Loucy (cell line): ENCODE measurements around the gene ZNF493.

Experiments
- H2AFZ ChIP-seq: fragments of 200-600 bp; sonication (generic); 2 replicates; pipeline ENCODE4 v1.6.0; 2016; ENCODE audit warnings: antibody characterized with exemption, mild to moderate bottlenecking, low read length, moderate library complexity
- H3F3A ChIP-seq: fragments of 200-600 bp; 2 replicates; pipeline ENCODE4 v1.6.0; 2016; ENCODE audit warnings: antibody characterized with exemption, low read depth, mild to moderate bottlenecking
- H3K27me3 ChIP-seq: fragments of 200-600 bp; sonication (generic); 2 replicates; pipeline ENCODE4 v1.6.1; 2014; ENCODE audit warnings: low read length, mild to moderate bottlenecking; ENCODE audit not compliant: insufficient read depth, poor library complexity, severe bottlenecking
- H3K36me3 ChIP-seq: fragments of 200-600 bp; sonication (generic); 2 replicates; pipeline ENCODE4 v1.6.1; 2016; ENCODE audit warnings: low read length; ENCODE audit not compliant: insufficient read depth
- H3K4me1 ChIP-seq: fragments of 200-600 bp; sonication (generic); 2 replicates; pipeline ENCODE4 v1.5.1; 2014; ENCODE audit warnings: low read length, mild to moderate bottlenecking; ENCODE audit not compliant: insufficient read depth, poor library complexity, severe bottlenecking
- H3K4me2 ChIP-seq: fragments of 200-600 bp; sonication (generic); 2 replicates; pipeline ENCODE4 v1.6.0; 2014; ENCODE audit warnings: antibody characterized with exemption, low read length, low read depth, mild to moderate bottlenecking; ENCODE audit not compliant: poor library complexity, severe bottlenecking
- H3K4me3 ChIP-seq: fragments of 200-600 bp; sonication (generic); 2 replicates; pipeline ENCODE4 v1.5.1; 2014; ENCODE audit warnings: low read length, mild to moderate bottlenecking, mixed read lengths; ENCODE audit not compliant: poor library complexity, severe bottlenecking
- H3K79me2 ChIP-seq: fragments of 200-600 bp; sonication (generic); 2 replicates; pipeline ENCODE4 v1.6.1; 2014; ENCODE audit warnings: low read length; ENCODE audit not compliant: insufficient read depth
- H3K9ac ChIP-seq: fragments of 200-600 bp; sonication (generic); 2 replicates; pipeline ENCODE4 v1.6.0; 2014; ENCODE audit warnings: mild to moderate bottlenecking, low read depth, low read length, moderate library complexity; ENCODE audit not compliant: poor library complexity, severe bottlenecking
- H3K9me2 ChIP-seq: fragments of 200-600 bp; sonication (generic); replicated peaks from 2 replicates; pipeline ENCODE4 v1.6.1; 2016; ENCODE audit warnings: low read depth, low read length, mixed read lengths
- H3K9me3 ChIP-seq: fragments of 200-600 bp; sonication (generic); 2 replicates; pipeline ENCODE4 v1.6.1; 2014; ENCODE audit warnings: mild to moderate bottlenecking, antibody characterized with exemption, low read length, low read depth; ENCODE audit not compliant: insufficient read depth
- H4K20me1 ChIP-seq: fragments of 200-600 bp; sonication (generic); 2 replicates; pipeline ENCODE4 v1.6.0; 2014; ENCODE audit warnings: antibody characterized with exemption, low read length, mild to moderate bottlenecking; ENCODE audit not compliant: insufficient read depth, poor library complexity, severe bottlenecking
- CTCF ChIP-seq: fragments of 200-600 bp; sonication (generic); conservative IDR thresholded peaks from 2 replicates; pipeline ENCODE4 v1.5.1; 2014; ENCODE audit warnings: mild to moderate bottlenecking, antibody characterized with exemption, low read length
- EZH2phosphoT487 ChIP-seq: fragments of 200-600 bp; IDR thresholded peaks from 2 replicates; pipeline ENCODE4 v1.6.1; 2018; ENCODE audit warnings: antibody characterized with exemption, mild to moderate bottlenecking, moderate library complexity, borderline replicate concordance

Gene ZNF493

GRCh38 chr19:21439201-21439751, 42.3 kb downstream of the ZNF493 start:
- TF ChIP-seq EZH2phosphoT487 (no peak), CTCF (no peak)
- H2AFZ ChIP-seq = no peak overlapping the region

GRCh38 chr19:21440321-21440720, 43.4 kb downstream of the ZNF493 start:
- no peaks in the 10 kb centered on the region for H3K9me2 ChIP-seq
- H3K79me2 ChIP-seq = no peaks in the 10 kb centered on the region
- no peaks in the 10 kb centered on the region for H3K27me3 ChIP-seq
- no peaks in the 10 kb centered on the region for H3F3A ChIP-seq
- H3K9ac ChIP-seq = no peak overlapping the region
- TF ChIP-seq EZH2phosphoT487 (no peak), CTCF (no peak)
- no peaks in the 10 kb centered on the region for H3K4me1 ChIP-seq
- no peak overlapping the region for H2AFZ ChIP-seq
- no peak overlapping the region for H3K4me2 ChIP-seq
- H3K36me3 ChIP-seq = no peaks in the 10 kb centered on the region
- H3K9me3 ChIP-seq = no peaks in the 10 kb centered on the region
- no peaks in the 10 kb centered on the region for H4K20me1 ChIP-seq
- H3K4me3 ChIP-seq = no peak overlapping the region

More at GRCh38 chr19:21439201-21439751, 42.3 kb downstream of the ZNF493 start:
- no peaks in the 10 kb centered on the region for H3F3A ChIP-seq
- no peaks in the 10 kb centered on the region for H3K9me3 ChIP-seq
- no peaks in the 10 kb centered on the region for H3K79me2 ChIP-seq
- H3K4me1 ChIP-seq = no peaks in the 10 kb centered on the region
- no peak overlapping the region for H3K4me2 ChIP-seq
- H4K20me1 ChIP-seq = no peaks in the 10 kb centered on the region
- no peak overlapping the region for H3K4me3 ChIP-seq
- no peaks in the 10 kb centered on the region for H3K27me3 ChIP-seq
- H3K36me3 ChIP-seq = no peaks in the 10 kb centered on the region
- H3K9me2 ChIP-seq = no peaks in the 10 kb centered on the region
- H3K9ac ChIP-seq = no peak overlapping the region

GRCh38 chr19:21451187-21451586, 54.3 kb downstream of the ZNF493 start:
- TF ChIP-seq CTCF (no peak), EZH2phosphoT487 (no peak)
- Histone ChIP-seq H3K9me3 (peaks cover 22% of the 10 kb centered on the region; the same call in 1 of the 2 replicates), H3K79me2 (no peaks in the 10 kb centered on the region), H3K4me2 (no peak overlapping the region), H3K4me1 (no peaks in the 10 kb centered on the region), H3K9me2 (no peaks in the 10 kb centered on the region), H3K36me3 (peaks cover 41% of the 10 kb centered on the region), H4K20me1 (no peaks in the 10 kb centered on the region), H3K4me3 (no peak overlapping the region), H3K27me3 (no peaks in the 10 kb centered on the region), H2AFZ (no peak overlapping the region), H3K9ac (no peak overlapping the region), H3F3A (no peaks in the 10 kb centered on the region)
